Activated T-cell treated with anti-CD3 and anti-CD28 coated beads, Interleukin-2, amount 50 U/mL, for 24 hours (primary cell): ENCODE measurements around the gene AMZ1.
"Not testable (repeated sequence)": the region's sequence is repeated elsewhere in the genome, so short reads cannot be mapped to it uniquely, and the experiment has no call there.

Source experiments
- DNase-seq: peaks from one replicate; pipeline ENCODE4 v3.0.0-alpha.2; 2020
- H3K27ac Mint-ChIP-seq: 2 replicates; pipeline ENCODE4 v1.8.0; 2020; ENCODE audit warnings: mild to moderate bottlenecking, mixed read lengths
- H3K27me3 Mint-ChIP-seq: 2 replicates; pipeline ENCODE4 v1.8.0; 2020; ENCODE audit warnings: mixed read lengths
- H3K36me3 Mint-ChIP-seq: 2 replicates; pipeline ENCODE4 v1.8.0; 2020; ENCODE audit warnings: low read depth, mixed read lengths
- H3K4me1 Mint-ChIP-seq: 2 replicates; pipeline ENCODE4 v1.8.0; 2020; ENCODE audit warnings: low read depth, mixed read lengths
- H3K4me3 Mint-ChIP-seq: 2 replicates; pipeline ENCODE4 v1.8.0; 2020; ENCODE audit warnings: mild to moderate bottlenecking, moderate library complexity, mixed read lengths
- H3K9me3 Mint-ChIP-seq: 2 replicates; pipeline ENCODE4 v1.8.0; 2020; ENCODE audit warnings: mixed read lengths

AMZ1 gene

DNA sequence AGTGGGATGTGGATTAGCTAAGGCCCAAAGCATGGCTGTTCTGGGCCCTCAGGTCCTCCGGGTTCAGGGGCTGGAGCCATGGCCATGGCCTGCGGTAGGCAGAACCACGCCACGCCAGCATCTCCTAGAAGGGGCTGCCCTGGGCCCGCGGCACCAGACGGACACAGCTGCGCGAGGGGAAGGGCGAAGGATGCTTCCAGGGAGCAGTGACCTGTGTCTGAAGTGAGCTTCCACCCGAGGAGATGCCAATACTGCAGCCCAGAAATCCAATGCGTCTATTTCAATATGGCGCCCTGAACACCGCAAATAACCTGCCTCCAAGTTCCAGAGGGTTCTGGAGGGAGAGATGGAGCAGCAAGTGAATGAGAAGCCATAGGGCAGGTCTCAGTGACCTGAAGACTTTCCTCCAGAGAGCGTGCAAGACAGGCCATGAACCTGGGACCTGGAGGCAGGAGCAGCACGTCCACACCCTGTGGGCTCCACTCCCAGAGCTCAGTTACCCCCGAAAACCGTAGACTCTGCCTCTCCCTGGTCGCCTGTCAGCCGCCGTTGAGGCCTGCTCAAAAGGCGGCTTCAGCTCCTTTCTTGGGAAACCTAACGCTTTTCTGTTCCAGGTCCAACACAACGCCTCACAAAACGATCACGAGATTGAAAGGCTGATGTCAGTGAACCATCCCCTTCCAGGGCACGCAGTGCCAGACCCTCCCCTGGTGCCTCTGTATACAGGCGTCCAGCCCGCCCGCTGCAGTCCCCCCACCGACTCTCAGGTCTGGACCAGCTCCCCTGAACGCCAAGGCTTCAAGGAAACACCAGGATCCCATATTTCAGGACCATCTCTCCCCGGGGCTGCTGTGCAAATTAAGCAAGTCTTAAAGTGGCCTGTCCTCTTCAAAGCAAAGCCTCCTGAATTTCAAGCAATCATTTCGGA lies 37.4 kb downstream of the AMZ1 start:
- DNase-seq: peak; percentile 21
- no peaks in the 10 kb centered on the region for H3K27me3 Mint-ChIP-seq
- no peak overlapping the region for H3K4me3 Mint-ChIP-seq
- H3K36me3 Mint-ChIP-seq: peaks cover 31% of the 10 kb centered on the region
- no peaks in the 10 kb centered on the region for H3K9me3 Mint-ChIP-seq
- H3K27ac Mint-ChIP-seq: no peak overlapping the region
- H3K4me1 Mint-ChIP-seq: peaks cover 10% of the 10 kb centered on the region

DNA sequence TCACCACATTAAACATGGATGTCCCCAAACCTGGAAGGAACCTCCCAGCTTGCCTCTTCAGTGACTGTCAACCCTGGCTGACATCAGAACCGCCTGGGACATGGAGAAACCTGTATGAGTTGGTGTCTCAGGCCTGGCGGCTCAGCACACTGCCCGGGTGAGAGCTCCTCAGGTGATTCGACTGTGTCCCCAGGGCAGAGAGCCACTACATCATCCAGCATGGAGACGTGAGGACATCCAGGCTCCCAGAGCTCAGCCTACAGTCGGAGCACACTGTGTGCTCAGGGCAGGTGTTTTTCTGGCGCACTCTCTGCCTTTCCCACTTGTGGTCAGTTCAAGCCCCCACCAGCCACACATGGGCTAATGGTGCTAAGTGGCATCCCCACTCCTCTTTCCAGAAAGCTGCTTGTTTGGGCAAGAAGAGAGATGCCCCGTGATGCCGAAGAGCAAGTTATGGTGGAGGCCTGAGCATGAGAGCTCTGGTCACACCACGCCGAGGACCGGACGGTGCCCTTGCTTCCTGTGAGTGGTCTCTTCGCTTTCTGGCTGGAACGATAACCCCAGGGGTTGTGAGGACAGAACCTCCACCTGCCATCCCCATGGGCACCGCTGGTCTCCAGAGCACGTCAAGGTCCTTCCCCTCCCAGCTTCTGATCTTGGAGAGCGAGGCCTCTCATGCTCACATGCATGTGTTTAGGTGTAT lies 38.5 kb downstream of the AMZ1 start:
- Mint-ChIP-seq H3K36me3 (peaks cover 41% of the 10 kb centered on the region), H3K27me3 (no peaks in the 10 kb centered on the region), H3K4me3 (no peak overlapping the region), H3K27ac (no peak overlapping the region), H3K4me1 (peaks cover 1% of the 10 kb centered on the region), H3K9me3 (no peaks in the 10 kb centered on the region)
- DNase-seq: peak; percentile 20

DNA sequence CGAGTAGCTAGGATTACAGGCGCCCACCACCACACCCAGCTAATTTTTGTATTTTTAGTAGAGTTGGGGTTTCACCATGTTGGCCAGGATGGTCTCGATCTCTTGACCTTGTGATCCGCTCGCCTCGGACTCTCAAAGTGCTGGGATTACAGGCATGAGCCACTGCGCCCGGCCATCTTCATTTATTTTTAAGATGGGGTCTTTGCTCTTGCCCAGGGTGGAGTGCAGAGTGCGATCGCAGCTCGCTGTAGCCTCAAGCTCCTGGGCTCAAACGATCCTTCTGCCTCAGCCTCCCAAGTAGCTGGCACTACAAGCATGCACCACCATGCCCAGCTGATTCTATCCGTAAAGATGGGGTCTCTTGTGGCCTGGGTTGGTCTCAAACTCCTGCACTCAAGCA lies 39.2 kb downstream of the AMZ1 start:
- H3K9me3 Mint-ChIP-seq, H3K4me1 Mint-ChIP-seq, DNase-seq, H3K27me3 Mint-ChIP-seq, H3K27ac Mint-ChIP-seq, H3K4me3 Mint-ChIP-seq: not testable (repeated sequence)
- H3K36me3 Mint-ChIP-seq: peaks cover 48% of the 10 kb centered on the region

DNA sequence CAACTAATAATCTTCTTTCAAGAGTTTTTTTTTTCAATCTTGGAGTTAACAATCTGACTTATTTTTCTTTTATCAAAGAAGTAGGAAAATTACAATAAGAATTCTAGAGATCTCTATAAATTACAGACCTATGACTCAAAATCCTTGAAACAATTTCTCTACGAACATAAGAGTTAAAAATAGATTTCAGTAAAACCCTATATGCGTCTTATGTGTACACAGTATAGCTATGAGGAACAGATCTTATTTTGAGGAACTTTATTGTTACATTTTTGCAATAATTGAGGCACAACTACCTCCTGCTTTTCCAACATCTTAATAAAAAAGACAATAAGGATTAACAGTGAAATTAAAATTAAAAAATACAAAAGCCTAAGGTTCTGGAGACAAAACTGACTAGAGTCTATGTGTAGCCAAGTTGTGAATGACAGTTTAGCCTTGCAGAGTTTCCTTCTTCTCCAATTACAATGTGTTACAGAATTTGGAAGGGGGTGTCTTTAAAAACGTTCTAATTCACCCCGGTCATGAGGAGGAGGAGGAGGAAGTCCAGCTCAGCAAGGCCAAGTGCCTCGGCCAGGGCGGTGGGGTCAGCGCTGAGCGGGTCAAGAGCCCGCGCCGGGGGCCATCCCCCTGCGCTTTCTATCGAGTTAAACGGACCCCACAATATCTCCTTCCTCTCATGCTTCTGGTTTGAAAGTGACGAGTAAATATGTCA lies 40.5 kb downstream of the AMZ1 start:
- H3K27ac Mint-ChIP-seq: no peak overlapping the region
- H3K4me1 Mint-ChIP-seq: peaks cover 17% of the 10 kb centered on the region
- DNase-seq: no peak
- H3K9me3 Mint-ChIP-seq: no peaks in the 10 kb centered on the region
- H3K4me3 Mint-ChIP-seq: no peak overlapping the region
- H3K27me3 Mint-ChIP-seq: no peaks in the 10 kb centered on the region
- H3K36me3 Mint-ChIP-seq: peaks cover 51% of the 10 kb centered on the region

DNA sequence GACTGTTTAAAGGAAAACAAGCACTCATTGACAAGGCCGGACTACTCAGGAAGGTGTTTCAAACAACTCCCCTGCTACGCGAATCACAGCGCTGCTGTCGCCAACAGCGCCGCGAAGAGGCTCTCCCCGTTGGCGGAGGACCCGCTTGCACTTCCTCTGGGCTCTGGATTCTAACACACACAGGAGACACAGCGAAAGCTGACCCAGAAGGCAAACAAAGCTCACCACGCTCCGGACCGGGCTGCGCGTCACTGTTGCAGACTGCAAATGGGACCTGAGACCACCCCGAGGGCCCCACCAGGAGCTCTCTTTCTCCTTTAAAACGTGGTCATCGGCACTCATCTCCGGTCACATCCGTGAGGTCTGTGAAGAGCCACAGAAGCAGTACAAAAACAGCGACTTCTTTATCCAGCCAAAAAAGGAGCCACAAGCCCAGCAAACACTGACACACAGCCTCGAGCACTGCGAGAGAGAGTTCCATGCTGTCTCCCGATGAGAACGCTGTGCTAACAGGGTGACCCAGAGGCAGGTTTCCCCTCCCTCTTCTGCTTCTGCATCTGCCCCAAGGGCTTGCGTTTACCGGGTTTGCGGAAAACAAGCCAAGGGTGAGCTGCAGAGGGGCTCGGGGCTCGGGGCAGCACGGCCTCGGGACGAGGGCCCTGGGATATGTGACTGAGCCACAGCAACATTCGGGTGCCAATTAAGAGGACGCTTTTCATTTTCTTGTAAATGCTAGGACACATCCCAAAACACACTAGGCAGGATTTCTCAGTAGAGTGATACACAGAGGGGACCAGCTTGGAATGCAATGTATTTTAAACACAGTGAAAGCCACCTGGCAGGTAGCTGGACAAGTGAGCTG lies 41.3 kb downstream of the AMZ1 start:
- H3K36me3 Mint-ChIP-seq: peaks cover 54% of the 10 kb centered on the region
- DNase-seq: peak; percentile 16
- no peak overlapping the region for H3K27ac Mint-ChIP-seq
- no peaks in the 10 kb centered on the region for H3K9me3 Mint-ChIP-seq
- H3K4me1 Mint-ChIP-seq: peaks cover 21% of the 10 kb centered on the region
- H3K4me3 Mint-ChIP-seq: no peak overlapping the region
- H3K27me3 Mint-ChIP-seq: no peaks in the 10 kb centered on the region

DNA sequence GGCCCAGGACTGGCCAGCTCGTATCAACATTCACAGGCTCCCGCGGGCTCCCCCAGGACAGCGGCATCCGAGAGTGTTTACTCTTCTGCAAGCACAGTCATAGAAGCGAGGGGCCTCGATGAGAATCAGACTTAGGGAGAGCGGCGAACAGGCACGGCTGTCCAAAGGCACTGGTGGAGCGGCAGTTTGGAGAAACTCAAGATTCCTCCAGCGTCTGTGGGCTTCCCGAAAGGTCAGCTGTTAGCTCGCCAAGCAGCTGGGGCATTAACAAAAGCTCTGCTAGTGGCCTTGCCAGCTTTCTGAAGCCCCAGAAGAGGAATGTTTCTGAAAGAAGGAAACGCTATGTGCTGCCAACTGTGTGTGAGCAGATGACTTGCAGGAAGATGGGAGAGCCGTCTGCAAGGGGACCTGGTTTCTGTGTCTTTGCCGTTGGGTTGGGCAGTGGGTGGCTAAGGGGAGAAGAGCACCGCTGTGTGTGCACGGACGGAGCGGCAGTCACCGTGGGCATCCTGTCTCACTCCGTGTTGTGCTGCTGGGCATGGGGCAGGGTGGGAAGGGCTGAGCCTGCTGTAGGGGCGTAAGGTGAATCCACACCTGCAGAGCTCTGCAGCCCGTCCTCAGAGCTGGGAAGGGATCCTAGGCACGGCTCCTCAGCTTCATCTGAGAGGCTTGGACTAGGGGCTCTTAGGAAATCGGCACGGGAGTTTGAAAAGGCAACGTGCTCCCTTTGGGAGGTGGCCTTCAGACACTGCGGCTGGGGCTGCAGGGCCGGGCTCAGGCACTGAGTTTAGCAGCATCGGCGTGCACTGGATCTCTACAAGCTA lies 42.1 kb downstream of the AMZ1 start:
- Mint-ChIP-seq H3K27ac (no peak overlapping the region), H3K36me3 (peaks cover 54% of the 10 kb centered on the region)

DNA sequence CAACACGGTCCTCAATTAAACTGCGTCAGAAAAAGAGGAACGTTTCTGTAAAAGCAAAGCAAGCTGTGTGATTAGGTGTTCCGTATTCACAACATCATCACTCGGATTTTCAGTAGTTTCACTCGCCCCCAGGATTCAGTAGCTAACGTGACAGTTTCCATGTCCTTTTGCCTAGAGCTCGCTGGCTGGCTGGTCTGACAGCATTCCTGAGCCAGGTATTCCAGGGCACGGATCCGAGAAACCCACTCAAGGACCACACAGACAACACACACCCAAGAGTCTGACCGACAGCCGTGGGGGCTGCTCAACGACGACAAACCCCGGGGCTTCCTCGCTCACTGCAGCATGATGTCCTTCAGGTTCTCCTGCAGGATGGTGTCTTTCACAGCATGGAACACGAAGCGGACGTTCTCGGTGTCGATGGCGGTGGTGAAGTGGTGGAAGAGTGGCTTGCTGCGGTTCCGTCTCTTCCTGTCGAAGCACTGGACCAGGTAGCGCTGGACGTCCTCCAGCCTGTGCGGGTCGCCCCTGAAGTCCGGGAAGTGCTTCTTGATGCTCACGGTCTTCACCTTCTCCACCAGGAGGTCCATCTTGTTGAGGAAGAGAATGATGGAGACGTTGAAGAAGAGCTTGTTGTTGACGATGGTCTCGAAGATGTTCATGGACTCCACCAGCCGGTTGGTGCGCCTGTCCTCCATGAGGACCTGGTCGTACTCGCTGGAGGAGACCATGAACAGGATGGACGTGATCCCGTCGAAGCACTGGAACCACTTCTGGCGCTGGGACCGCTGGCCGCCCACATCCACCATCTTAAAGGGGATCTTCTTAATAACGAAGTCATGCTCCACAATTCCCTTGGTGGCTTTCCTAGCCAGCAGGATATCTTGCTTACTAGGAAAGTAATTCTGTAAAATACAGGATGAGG lies 43.1 kb downstream of the AMZ1 start:
- H3K9me3 Mint-ChIP-seq: no peaks in the 10 kb centered on the region
- no peak overlapping the region for H3K4me3 Mint-ChIP-seq
- H3K4me1 Mint-ChIP-seq: peaks cover 37% of the 10 kb centered on the region
- H3K27ac Mint-ChIP-seq: peak overlapping the region; percentile 60
- H3K36me3 Mint-ChIP-seq: peaks cover 54% of the 10 kb centered on the region
- peak; percentile 24 for DNase-seq
- H3K27me3 Mint-ChIP-seq: no peaks in the 10 kb centered on the region

More for the DNA sequence above, 42.1 kb downstream of the AMZ1 start:
- Mint-ChIP-seq H3K9me3 (no peaks in the 10 kb centered on the region), H3K4me3 (no peak overlapping the region), H3K27me3 (no peaks in the 10 kb centered on the region), H3K4me1 (peaks cover 29% of the 10 kb centered on the region)
- peak; percentile 21 for DNase-seq

DNA sequence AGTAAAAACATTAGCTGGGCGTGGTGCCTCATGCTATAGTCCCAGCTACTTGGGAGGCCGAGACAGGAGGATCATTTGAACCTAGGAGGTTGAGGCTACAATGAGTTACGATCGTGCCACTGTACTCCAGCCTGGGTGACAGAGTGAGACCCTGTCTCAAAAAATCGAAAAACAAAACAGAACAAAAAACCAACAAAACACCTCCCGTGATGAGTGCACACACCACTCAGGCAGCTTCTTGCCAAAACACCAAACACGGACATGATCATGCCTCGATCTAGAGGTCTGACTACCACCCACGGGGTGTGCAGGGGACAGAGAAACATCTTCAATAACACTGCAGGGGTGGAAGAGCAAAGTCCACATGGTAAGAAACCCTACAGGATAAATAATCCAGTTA lies 44.4 kb downstream of the AMZ1 start:
- DNase-seq: no peak
- H3K36me3 Mint-ChIP-seq: peaks cover 47% of the 10 kb centered on the region
- H3K27ac Mint-ChIP-seq: no peak overlapping the region
- H3K4me1 Mint-ChIP-seq: peaks cover 40% of the 10 kb centered on the region
- H3K4me3 Mint-ChIP-seq: no peak overlapping the region
- no peaks in the 10 kb centered on the region for H3K9me3 Mint-ChIP-seq
- no peaks in the 10 kb centered on the region for H3K27me3 Mint-ChIP-seq

DNA sequence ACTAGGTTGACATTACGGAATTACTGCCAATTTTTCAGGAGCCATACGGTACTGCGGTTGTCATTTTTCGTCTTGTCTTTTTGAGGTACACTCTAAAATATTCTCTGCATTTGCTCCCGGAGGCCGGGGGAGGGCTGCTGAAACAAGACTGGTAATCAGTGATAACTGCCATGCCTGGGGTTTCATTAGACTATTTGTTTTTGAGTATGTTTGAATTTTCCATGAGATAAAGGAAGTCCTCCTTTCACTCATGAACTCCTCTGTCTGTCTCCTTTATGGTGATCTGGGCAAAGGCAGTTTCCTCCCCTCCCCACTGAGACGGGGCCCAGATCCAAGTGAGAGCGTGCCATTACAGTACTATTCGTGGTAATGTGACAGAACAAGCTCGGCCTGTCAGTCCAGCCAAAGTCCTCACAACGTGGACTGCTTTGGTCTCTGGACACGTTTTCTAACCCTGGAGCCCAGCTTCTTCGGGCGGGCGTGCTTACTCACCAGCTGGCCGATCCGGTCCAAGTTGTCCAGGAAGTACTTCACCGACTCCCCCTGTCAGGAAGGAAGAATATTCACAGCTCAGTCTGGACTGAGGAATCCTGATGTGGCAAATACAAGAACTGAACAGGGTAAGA lies 45.1 kb downstream of the AMZ1 start:
- H3K36me3 Mint-ChIP-seq: peaks cover 47% of the 10 kb centered on the region
- DNase-seq: peak; percentile 18
- H3K4me1 Mint-ChIP-seq: peaks cover 40% of the 10 kb centered on the region
- H3K27ac Mint-ChIP-seq: no peak overlapping the region
- H3K4me3 Mint-ChIP-seq: no peak overlapping the region
- H3K27me3 Mint-ChIP-seq: no peaks in the 10 kb centered on the region
- no peaks in the 10 kb centered on the region for H3K9me3 Mint-ChIP-seq

DNA sequence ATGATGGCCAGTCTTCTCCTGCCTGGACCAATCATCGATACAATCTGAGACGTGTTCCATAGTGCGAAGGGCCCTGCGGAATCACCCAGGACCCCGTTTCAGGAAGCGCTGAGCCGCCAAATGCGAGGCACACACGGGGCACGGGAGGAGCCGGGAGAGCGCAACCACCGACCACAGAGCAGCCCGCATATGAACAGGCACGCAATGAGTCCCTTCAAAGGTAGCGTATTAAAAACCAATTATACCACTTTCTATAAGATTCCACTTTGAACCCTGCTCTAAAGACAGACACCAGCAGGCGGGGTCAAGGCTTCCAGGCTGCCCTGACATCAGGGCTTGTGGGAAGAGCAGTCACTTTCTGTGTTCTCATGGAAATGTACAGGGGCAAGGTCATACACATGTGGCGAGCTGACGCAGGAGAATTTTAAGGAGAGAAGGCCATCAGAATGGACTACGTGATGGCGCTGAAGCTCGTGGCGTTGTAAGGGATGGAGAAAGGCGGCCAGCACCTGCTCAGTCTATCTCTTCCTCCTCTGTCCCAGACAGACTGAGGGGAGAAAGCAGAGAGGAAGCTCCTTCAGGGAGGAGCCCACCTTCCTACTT lies 46.2 kb downstream of the AMZ1 start:
- peaks cover 40% of the 10 kb centered on the region for H3K4me1 Mint-ChIP-seq
- H3K9me3 Mint-ChIP-seq: no peaks in the 10 kb centered on the region
- H3K4me3 Mint-ChIP-seq: no peak overlapping the region
- peak overlapping the region; percentile 56 for H3K27ac Mint-ChIP-seq
- peak; percentile 31 for DNase-seq
- H3K36me3 Mint-ChIP-seq: peaks cover 39% of the 10 kb centered on the region
- H3K27me3 Mint-ChIP-seq: no peaks in the 10 kb centered on the region

DNA sequence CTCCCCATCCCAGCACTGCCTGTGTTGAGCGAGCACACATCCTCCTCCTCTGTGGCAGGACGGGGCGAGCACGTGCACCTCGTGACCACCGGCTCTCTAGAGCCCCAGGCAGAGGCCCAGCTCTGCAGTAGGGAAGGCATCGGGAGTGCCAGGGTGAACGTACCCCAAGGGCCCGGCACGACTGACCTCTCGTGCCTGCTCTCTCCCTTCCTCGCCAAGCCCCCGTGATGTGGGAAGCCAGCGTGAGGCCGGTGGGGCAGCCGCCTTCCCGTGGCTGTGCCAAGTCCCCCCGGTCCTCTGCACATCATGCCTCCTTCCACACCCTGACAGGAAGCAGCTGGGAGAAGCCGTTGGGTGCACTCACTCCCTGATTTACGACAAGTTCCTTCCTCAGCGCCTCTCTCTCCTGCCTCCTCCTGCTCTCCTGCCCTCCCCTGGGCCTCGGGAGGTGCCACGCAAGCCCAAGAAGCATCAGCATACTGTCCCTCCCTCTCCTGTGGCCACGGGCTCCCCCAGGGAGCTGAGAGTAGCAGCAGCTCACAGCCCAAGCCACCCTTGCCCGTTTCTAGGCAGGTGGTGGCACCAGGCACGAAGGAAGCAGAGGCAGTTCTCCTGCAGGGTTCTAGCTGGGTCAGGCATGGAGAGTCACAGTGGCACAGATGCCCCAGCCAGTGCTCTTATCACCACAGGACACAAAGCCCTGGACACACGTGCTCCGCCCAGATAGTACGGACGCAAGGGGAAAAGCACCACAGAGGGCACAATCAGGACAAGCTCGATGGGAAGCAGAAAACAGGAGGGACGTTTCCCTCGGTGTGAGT lies 47.0 kb downstream of the AMZ1 start:
- Mint-ChIP-seq H3K4me3 (no peak overlapping the region), H3K36me3 (peaks cover 32% of the 10 kb centered on the region), H3K4me1 (peaks cover 40% of the 10 kb centered on the region), H3K27ac (peak overlapping the region; percentile 75), H3K9me3 (no peaks in the 10 kb centered on the region), H3K27me3 (no peaks in the 10 kb centered on the region)
- DNase-seq: peak; percentile 42
